Fibroblast of the aortic adventitia (primary cell): ENCODE measurements around the gene EIF4E2. TPM values are rescaled to one million over a fixed set of nuclear protein-coding genes. Genes with fewer than 3 reads are reported as not detected.
"Not testable (repeated sequence)": the region's sequence is repeated elsewhere in the genome, so short reads cannot be mapped to it uniquely, and the experiment has no call there.

Experiments used
- DNase-seq: peaks from one replicate; pipeline ENCODE4 v3.0.0-alpha.2; 2010; ENCODE audit warnings: low read depth
- H3K4me3 ChIP-seq: 2 replicates; pipeline ENCODE4 v1.5.1; 2011; ENCODE audit warnings: low read depth, mild to moderate bottlenecking, control low read depth, low read length, moderate library complexity
- total RNA-seq: library from RNA; depleted of rRNA; stranded (reverse); fragments of >200 nt; gene quantifications from 2 replicates; pipeline ENCODE4 v1.2.3, GENCODE V29; 2012; ENCODE audit warnings: low replicate concordance
- TF ChIP-seq, protein P1 (sequence below): IDR thresholded peaks from 2 replicates; pipeline ENCODE4 v1.5.1; 2011; ENCODE audit warnings: mild to moderate bottlenecking, low read length, control low read depth, inconsistent platforms; ENCODE audit not compliant: insufficient read depth

Gene EIF4E2
- total RNA-seq, 1 donor, result 72.6 TPM

- TF ChIP-seq, protein P1, sequence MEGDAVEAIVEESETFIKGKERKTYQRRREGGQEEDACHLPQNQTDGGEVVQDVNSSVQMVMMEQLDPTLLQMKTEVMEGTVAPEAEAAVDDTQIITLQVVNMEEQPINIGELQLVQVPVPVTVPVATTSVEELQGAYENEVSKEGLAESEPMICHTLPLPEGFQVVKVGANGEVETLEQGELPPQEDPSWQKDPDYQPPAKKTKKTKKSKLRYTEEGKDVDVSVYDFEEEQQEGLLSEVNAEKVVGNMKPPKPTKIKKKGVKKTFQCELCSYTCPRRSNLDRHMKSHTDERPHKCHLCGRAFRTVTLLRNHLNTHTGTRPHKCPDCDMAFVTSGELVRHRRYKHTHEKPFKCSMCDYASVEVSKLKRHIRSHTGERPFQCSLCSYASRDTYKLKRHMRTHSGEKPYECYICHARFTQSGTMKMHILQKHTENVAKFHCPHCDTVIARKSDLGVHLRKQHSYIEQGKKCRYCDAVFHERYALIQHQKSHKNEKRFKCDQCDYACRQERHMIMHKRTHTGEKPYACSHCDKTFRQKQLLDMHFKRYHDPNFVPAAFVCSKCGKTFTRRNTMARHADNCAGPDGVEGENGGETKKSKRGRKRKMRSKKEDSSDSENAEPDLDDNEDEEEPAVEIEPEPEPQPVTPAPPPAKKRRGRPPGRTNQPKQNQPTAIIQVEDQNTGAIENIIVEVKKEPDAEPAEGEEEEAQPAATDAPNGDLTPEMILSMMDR, result no peak
- DNase-seq, result no peak
- H3K4me3 ChIP-seq, result no peak overlapping the region
Observed at GRCh38 chr2:232530626-232531260, 19.7 kb upstream of the EIF4E2 start.

GRCh38 chr2:232532419-232532818 lies 18.1 kb upstream of the EIF4E2 start:
- DNase-seq, result no peak

GRCh38 chr2:232532821-232533220 lies 17.7 kb upstream of the EIF4E2 start:
- DNase-seq, H3K4me3 ChIP-seq: not testable (repeated sequence)

More at GRCh38 chr2:232532419-232532818, 18.1 kb upstream of the EIF4E2 start:
- H3K4me3 ChIP-seq, result no peak overlapping the region
- TF ChIP-seq, protein P1, result no peak

- no peak overlapping the region for H3K4me3 ChIP-seq
- TF ChIP-seq, protein P1, result no peak
- peak; percentile 4 for DNase-seq
Observed at GRCh38 chr2:232533944-232534710, 16.4 kb upstream of the EIF4E2 start.

DNA sequence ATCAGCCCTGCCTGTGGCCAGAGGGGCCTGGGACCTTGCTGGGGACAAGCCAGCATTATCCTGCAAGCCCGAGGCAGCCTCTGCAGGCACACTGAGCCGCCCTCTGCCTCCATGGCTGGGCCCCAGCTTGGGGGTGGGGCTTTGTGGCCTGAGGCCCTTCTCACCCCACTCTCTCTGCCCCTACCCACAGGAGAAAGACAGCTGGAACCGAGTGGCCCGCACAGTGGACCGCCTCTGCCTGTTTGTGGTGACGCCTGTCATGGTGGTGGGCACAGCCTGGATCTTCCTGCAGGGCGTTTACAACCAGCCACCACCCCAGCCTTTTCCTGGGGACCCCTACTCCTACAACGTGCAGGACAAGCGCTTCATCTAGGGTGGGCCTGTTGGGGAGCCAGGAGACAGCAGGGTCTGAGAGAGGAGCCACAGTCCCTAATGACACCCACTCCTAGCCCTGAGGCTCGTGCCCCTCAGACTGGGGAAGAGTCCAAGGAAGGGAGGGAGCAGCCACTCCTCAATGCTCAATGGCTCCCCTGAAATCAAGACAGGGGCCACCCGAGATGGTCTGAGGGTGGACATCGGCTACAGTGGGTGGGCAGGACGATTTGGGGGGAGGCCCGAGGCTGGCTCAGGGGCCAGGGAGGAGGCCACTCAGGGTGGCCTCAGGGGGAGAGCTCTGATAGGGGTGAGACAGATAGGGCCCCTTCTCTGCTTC lies 15.4 kb upstream of the EIF4E2 start:
- no peak overlapping the region for H3K4me3 ChIP-seq
- TF ChIP-seq, protein P1, result no peak

DNA sequence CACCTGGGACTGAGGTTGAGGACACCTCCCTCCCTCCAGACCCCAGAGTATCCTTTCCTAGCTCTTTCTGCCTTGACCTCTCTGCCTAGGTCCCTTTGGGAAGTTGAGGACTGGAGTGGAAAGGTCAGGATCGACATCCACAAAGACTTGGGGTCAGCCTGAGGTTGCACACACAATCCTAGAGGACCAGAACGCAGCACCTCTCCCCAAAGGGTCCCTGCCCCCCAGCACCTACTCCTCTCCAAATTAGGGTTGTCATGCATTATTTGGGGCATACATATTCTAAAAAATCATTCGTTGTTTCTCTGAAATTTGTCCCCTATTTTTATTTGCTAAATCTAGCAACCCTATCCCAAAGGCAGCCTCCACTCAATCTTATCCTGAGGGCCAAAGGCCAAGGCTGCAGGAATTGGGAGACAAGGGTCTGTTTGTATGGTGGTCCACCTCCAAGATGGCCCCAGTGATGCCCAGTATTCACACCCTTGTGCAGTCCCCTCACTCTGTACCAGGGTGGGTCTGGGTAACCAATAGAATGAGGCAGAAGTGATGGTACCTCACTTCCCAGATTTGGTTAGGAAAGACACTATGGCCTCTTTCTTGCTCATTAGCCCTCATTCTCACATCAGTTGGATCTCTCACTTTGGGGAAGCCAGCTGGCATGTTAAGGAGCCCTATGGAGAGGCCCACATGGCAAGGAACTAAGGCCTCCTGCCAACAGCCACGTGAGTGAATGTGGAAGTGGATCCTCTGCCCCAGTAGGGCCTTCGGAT lies 14.5 kb upstream of the EIF4E2 start:
- TF ChIP-seq, protein P1, result no peak
- no peak for DNase-seq
- no peak overlapping the region for H3K4me3 ChIP-seq

More for the DNA sequence above, 15.4 kb upstream of the EIF4E2 start:
- DNase-seq, result no peak

DNA sequence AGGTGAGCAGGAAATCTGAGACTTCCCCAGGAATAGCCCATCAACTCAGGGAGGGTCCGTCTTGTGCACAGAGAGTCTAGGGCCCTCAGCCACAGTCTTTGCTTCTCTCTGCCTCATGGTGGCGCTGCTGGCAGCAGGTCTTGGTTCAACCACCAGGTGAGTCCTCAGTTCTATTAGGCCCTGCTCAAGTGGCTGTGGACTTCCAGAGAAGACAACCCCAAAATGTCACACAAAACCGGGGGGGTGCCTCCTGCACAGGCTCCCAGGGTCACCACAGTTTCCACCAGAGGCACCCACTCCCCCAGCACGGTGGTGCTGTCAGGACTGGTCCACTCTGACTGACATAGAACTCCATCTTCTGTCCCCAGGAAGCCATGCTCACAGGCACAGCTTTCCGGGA lies 13.4 kb upstream of the EIF4E2 start:
- DNase-seq, result no peak
- no peak overlapping the region for H3K4me3 ChIP-seq
- TF ChIP-seq, protein P1, result peak; percentile 13
